ENCODE measurements around the gene CENPO. TPM values are rescaled to one million over a fixed set of nuclear protein-coding genes. Genes with fewer than 3 reads are reported as not detected.

Gene CENPO
- total RNA-seq, 1 donor from 2014 or later: 1.6 TPM

DNA sequence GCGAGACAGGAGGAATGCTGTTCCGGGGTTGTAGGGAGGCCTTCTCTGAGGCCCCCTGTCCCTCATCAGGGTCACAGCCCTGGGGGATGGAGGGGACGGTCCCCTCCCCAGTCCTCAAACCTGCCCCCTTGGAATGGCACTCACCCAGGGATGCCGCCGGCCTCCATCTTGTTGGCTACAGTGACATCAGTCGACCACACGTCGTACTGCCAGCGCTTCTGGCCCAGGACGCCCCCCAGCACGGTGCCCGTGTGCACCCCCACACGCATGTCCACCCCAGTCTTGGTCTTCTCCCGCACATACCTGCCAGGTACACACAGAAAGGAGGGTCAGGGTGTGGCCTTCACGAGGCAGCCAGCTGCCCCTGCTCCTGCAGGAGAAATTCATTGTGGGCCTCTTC, 46.5 kb downstream of the CENPO start:
- DNase-seq (ENCODE audit: low read depth): no peak
- TF ChIP-seq, protein P1, sequence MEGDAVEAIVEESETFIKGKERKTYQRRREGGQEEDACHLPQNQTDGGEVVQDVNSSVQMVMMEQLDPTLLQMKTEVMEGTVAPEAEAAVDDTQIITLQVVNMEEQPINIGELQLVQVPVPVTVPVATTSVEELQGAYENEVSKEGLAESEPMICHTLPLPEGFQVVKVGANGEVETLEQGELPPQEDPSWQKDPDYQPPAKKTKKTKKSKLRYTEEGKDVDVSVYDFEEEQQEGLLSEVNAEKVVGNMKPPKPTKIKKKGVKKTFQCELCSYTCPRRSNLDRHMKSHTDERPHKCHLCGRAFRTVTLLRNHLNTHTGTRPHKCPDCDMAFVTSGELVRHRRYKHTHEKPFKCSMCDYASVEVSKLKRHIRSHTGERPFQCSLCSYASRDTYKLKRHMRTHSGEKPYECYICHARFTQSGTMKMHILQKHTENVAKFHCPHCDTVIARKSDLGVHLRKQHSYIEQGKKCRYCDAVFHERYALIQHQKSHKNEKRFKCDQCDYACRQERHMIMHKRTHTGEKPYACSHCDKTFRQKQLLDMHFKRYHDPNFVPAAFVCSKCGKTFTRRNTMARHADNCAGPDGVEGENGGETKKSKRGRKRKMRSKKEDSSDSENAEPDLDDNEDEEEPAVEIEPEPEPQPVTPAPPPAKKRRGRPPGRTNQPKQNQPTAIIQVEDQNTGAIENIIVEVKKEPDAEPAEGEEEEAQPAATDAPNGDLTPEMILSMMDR (IDR thresholded peaks at IDR 0.05; ENCODE audit: insufficient read depth, low read length, severe bottlenecking): no peak
- FAIRE-seq: no peak
- peaks cover 7% of the 10 kb centered on the region for H3K36me3 ChIP-seq (ENCODE audit: control insufficient read depth, insufficient read depth, low read length)
- no peak overlapping the region for H3K4me3 ChIP-seq (ENCODE audit: low read depth, low read length)
- H3K27me3 ChIP-seq (ENCODE audit: control insufficient read depth, insufficient read depth, low read length): no peaks in the 10 kb centered on the region

GRCh38 chr2:24840164-24840869, 47.1 kb downstream of the CENPO start:
- H3K36me3 ChIP-seq (ENCODE audit: control insufficient read depth, insufficient read depth, low read length): peaks cover 7% of the 10 kb centered on the region
- DNase-seq (ENCODE audit: low read depth): no peak
- TF ChIP-seq, protein P1 (IDR thresholded peaks at IDR 0.05; ENCODE audit: insufficient read depth, low read length, severe bottlenecking): no peak
- H3K4me3 ChIP-seq (ENCODE audit: low read depth, low read length): no peak overlapping the region
- FAIRE-seq: no peak
- no peaks in the 10 kb centered on the region for H3K27me3 ChIP-seq (ENCODE audit: control insufficient read depth, insufficient read depth, low read length)

GRCh38 chr2:24840962-24841945, 48.0 kb downstream of the CENPO start:
- no peaks in the 10 kb centered on the region for H3K27me3 ChIP-seq (ENCODE audit: control insufficient read depth, insufficient read depth, low read length)
- peaks cover 6% of the 10 kb centered on the region for H3K36me3 ChIP-seq (ENCODE audit: control insufficient read depth, insufficient read depth, low read length)
- DNase-seq (ENCODE audit: low read depth) (no peak), FAIRE-seq (peak; percentile 86)
- no peak overlapping the region for H3K4me3 ChIP-seq (ENCODE audit: low read depth, low read length)
- TF ChIP-seq, protein P1 (IDR thresholded peaks at IDR 0.05; ENCODE audit: insufficient read depth, low read length, severe bottlenecking): no peak

GRCh38 chr2:24842081-24843050, 49.1 kb downstream of the CENPO start:
- TF ChIP-seq, protein P1 (IDR thresholded peaks at IDR 0.05; ENCODE audit: insufficient read depth, low read length, severe bottlenecking): no peak
- peak; percentile 79 for FAIRE-seq
- Histone ChIP-seq H3K27me3 (ENCODE audit: control insufficient read depth, insufficient read depth, low read length) (no peaks in the 10 kb centered on the region), H3K4me3 (ENCODE audit: low read depth, low read length) (no peak overlapping the region), H3K36me3 (ENCODE audit: control insufficient read depth, insufficient read depth, low read length) (peaks cover 4% of the 10 kb centered on the region)
- DNase-seq (ENCODE audit: low read depth): no peak

DNA sequence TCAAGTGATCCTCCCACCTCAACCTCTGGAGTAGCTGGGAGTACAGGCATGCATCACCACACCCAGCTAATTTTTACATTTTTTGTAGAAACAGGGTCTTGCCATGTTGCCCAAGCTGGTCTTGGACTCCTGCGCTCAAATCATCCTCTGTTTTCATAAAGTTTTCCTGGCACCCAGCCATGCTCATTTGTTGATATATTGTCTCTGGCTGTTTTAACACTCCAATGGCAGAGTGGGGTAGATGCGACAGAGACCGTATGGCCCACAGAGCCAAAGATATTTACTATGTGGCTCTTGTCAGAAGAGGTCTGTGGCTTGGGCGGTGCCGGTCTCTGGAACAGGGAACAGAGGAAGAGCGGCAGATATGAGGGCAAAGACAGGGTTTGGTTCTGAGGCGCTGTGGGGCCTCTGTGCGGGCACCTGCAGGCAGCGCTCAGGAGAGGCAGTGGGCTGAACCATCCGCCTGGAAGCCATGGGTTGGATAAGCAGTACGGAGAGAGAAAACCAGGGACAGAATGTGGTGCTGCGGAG, 50.2 kb downstream of the CENPO start:
- Histone ChIP-seq H3K36me3 (ENCODE audit: control insufficient read depth, insufficient read depth, low read length) (peaks cover 4% of the 10 kb centered on the region), H3K4me3 (ENCODE audit: low read depth, low read length) (no peak overlapping the region), H3K27me3 (ENCODE audit: control insufficient read depth, insufficient read depth, low read length) (no peaks in the 10 kb centered on the region)
- no peak for DNase-seq (ENCODE audit: low read depth)
- no peak for FAIRE-seq
- TF ChIP-seq, protein P1 (IDR thresholded peaks at IDR 0.05; ENCODE audit: insufficient read depth, low read length, severe bottlenecking): no peak
